GM23338 (cell line): ENCODE data around the gene CCDC120. TPM values are rescaled to one million over a fixed set of nuclear protein-coding genes. Genes with fewer than 3 reads are reported as not detected.

ENCODE experiments used
- ATAC-seq: fragments of 200-7000 bp; cut with Tn5 transposase; 3 replicates; pipeline ENCODE4 v1.9.1; 2020
- DNase-seq: peaks from one replicate; pipeline ENCODE4 v3.0.0-alpha.2; 2015; ENCODE audit warnings: low spot score
- H2AFZ ChIP-seq: fragments of 200-600 bp; sonication (generic); 2 replicates; pipeline ENCODE4 v1.8.0; 2016; ENCODE audit warnings: antibody characterized with exemption, mild to moderate bottlenecking, moderate library complexity
- H3F3A ChIP-seq: fragments of 200-600 bp; sonication (generic); replicated peaks from 2 replicates; pipeline ENCODE4 v1.8.0; 2017; ENCODE audit warnings: antibody characterized with exemption, mixed run types, low read depth
- H3K27ac ChIP-seq: fragments of 200-600 bp; sonication (generic); 2 replicates; pipeline ENCODE4 v1.6.1; 2016; ENCODE audit warnings: low read depth
- H3K27me3 ChIP-seq: fragments of 200-600 bp; sonication (generic); 2 replicates; pipeline ENCODE4 v1.8.0; 2016; ENCODE audit warnings: mild to moderate bottlenecking, mixed run types, moderate library complexity; ENCODE audit not compliant: insufficient read depth
- H3K36me3 ChIP-seq: fragments of 200-600 bp; sonication (generic); 2 replicates; pipeline ENCODE4 v1.8.0; 2016; ENCODE audit warnings: mild to moderate bottlenecking; ENCODE audit not compliant: insufficient read depth
- H3K4me1 ChIP-seq: fragments of 200-600 bp; sonication (generic); 2 replicates; pipeline ENCODE4 v1.8.0; 2016; ENCODE audit warnings: mild to moderate bottlenecking, moderate library complexity; ENCODE audit not compliant: insufficient read depth
- H3K4me2 ChIP-seq: fragments of 200-600 bp; sonication (generic); 2 replicates; pipeline ENCODE4 v1.7.1; 2017; ENCODE audit warnings: mixed run types
- H3K4me3 ChIP-seq: fragments of 200-600 bp; sonication (generic); 2 replicates; pipeline ENCODE4 v1.6.1; 2016; ENCODE audit warnings: mixed run types
- H3K79me2 ChIP-seq: fragments of 200-600 bp; sonication (generic); replicated peaks from 2 replicates; pipeline ENCODE4 v1.8.0; 2017; ENCODE audit warnings: mild to moderate bottlenecking; ENCODE audit not compliant: insufficient read depth
- H3K9me2 ChIP-seq: fragments of 200-600 bp; sonication (generic); 2 replicates; pipeline ENCODE4 v1.8.0; 2017; ENCODE audit not compliant: insufficient read depth
- H4K20me1 ChIP-seq: fragments of 200-600 bp; sonication (generic); replicated peaks from 2 replicates; pipeline ENCODE4 v1.8.0; 2017; ENCODE audit warnings: mild to moderate bottlenecking; ENCODE audit not compliant: insufficient read depth
- H3K27ac Mint-ChIP-seq: 2 replicates; pipeline ENCODE4 v1.8.0; 2020; ENCODE audit warnings: inconsistent platforms, mild to moderate bottlenecking, moderate library complexity, mixed read lengths
- H3K27me3 Mint-ChIP-seq: 3 replicates; pipeline ENCODE4 v1.8.0; 2022; ENCODE audit warnings: low read depth, mild to moderate bottlenecking, moderate library complexity, mixed read lengths, inconsistent platforms; ENCODE audit not compliant: insufficient read depth, poor library complexity
- H3K36me3 Mint-ChIP-seq: 3 replicates; pipeline ENCODE4 v1.8.0; 2021; ENCODE audit warnings: low read depth, mild to moderate bottlenecking, inconsistent platforms, moderate library complexity, mixed read lengths
- H3K4me1 Mint-ChIP-seq: 3 replicates; pipeline ENCODE4 v1.8.0; 2020; ENCODE audit warnings: mild to moderate bottlenecking, inconsistent platforms, mixed read lengths
- H3K4me3 Mint-ChIP-seq: 3 replicates; pipeline ENCODE4 v1.8.0; 2021; ENCODE audit warnings: moderate library complexity, mild to moderate bottlenecking, inconsistent platforms, mixed read lengths
- H3K9me3 Mint-ChIP-seq: 3 replicates; pipeline ENCODE4 v1.8.0; 2020; ENCODE audit warnings: moderate library complexity, mild to moderate bottlenecking, inconsistent platforms, mixed read lengths
- CREB1 ChIP-seq: fragments of 250-450 bp; sonication (Bioruptor Pico); IDR thresholded peaks from 2 replicates; pipeline ENCODE4 v1.5.0; 2020; ENCODE audit warnings: low read depth, mild to moderate bottlenecking, moderate library complexity
- CTCF ChIP-seq, 2 experiments: fragments of 200-600 bp in 1 of 2; sonication (generic) in 1 of 2; conservative IDR thresholded peaks; 2 replicates each; pipeline versions ENCODE4 v1.5.1 to v1.6.1; 2016 to 2017; ENCODE audit warnings: antibody characterized with exemption in 2 of 2, low read depth in 2 of 2, mild to moderate bottlenecking in 2 of 2, moderate library complexity in 1 of 2
- ETS1 ChIP-seq: IDR thresholded peaks from 2 replicates; pipeline ENCODE4 v1.6.1; 2016; ENCODE audit warnings: antibody characterized with exemption
- EZH2 ChIP-seq: fragments of 200-600 bp; sonication (generic); IDR thresholded peaks from one replicate; pipeline ENCODE4 v1.8.0; 2017; ENCODE audit warnings: antibody characterized with exemption, mild to moderate bottlenecking, low read depth; ENCODE audit not compliant: unreplicated experiment
- EZH2phosphoT487 ChIP-seq: fragments of 200-600 bp; sonication (generic); IDR thresholded peaks from one replicate; pipeline ENCODE4 v1.8.1; 2018; ENCODE audit warnings: antibody characterized with exemption; ENCODE audit not compliant: unreplicated experiment
- JUNB ChIP-seq: IDR thresholded peaks from one replicate; pipeline ENCODE4 v1.6.1; 2016; ENCODE audit warnings: antibody characterized with exemption; ENCODE audit not compliant: unreplicated experiment
- REST ChIP-seq: IDR thresholded peaks from one replicate; pipeline ENCODE4 v1.6.1; 2018; ENCODE audit warnings: antibody characterized with exemption; ENCODE audit not compliant: unreplicated experiment
- STAT1 ChIP-seq: IDR thresholded peaks from one replicate; pipeline ENCODE4 v1.6.1; 2016; ENCODE audit warnings: antibody characterized with exemption; ENCODE audit not compliant: unreplicated experiment
- ZNF114 ChIP-seq: fragments of 250-450 bp; sonication (Bioruptor Pico); IDR thresholded peaks from 2 replicates; pipeline ENCODE4 v1.5.0; 2020; ENCODE audit warnings: mild to moderate bottlenecking, moderate library complexity
- ZNF331 ChIP-seq: fragments of 250-450 bp; sonication (Bioruptor Pico); IDR thresholded peaks from 2 replicates; pipeline ENCODE4 v1.5.0; 2020; ENCODE audit warnings: low read depth, mild to moderate bottlenecking, moderate library complexity
- polyA plus RNA-seq: library from polyadenylated mRNA; unstranded; fragments of >200 nt; fragmentation: Nextera tagmentation; extraction: Ambion mirVana; gene quantifications from 2 replicates; pipeline ENCODE4 v1.2.1, GENCODE V29; 2016
- total RNA-seq: library from RNA; depleted of rRNA; stranded (reverse); fragments of >200 nt; shearing (Covaris generic); gene quantifications from 2 replicates; pipeline ENCODE4 v1.2.3, GENCODE V29; 2014

CCDC120 gene
- total and polyA plus RNA-seq, 2 experiments from 2014 or later, result 3.3 to 9.9 TPM

- DNase-seq (no peak), ATAC-seq (no peak)
- Histone ChIP-seq H3K36me3 (no peaks in the 10 kb centered on the region), H3K79me2 (no peaks in the 10 kb centered on the region), H3K27ac (no peak overlapping the region), H3K9me2 (no peaks in the 10 kb centered on the region), H2AFZ (no peak overlapping the region), H3K4me2 (no peak overlapping the region), H3K4me1 (no peaks in the 10 kb centered on the region), H3K4me3 (no peak overlapping the region), H4K20me1 (no peaks in the 10 kb centered on the region), H3F3A (no peaks in the 10 kb centered on the region), H3K27me3 (no peaks in the 10 kb centered on the region)
- H3K27ac Mint-ChIP-seq, result no peak overlapping the region
- H3K4me3 Mint-ChIP-seq, result no peak overlapping the region
- H3K4me1 Mint-ChIP-seq, result no peaks in the 10 kb centered on the region
- no peaks in the 10 kb centered on the region for H3K9me3 Mint-ChIP-seq
- no peaks in the 10 kb centered on the region for H3K27me3 Mint-ChIP-seq
- TF ChIP-seq REST, result no peak
- no peak for TF ChIP-seq ZNF331 (CRISPR knock-in tag)
- peaks cover 3% of the 10 kb centered on the region; the same call in 1 of the 3 replicates for H3K36me3 Mint-ChIP-seq
Observed at GRCh38 chrX:49019050-49019449, 39.7 kb upstream of the CCDC120 start.

DNA sequence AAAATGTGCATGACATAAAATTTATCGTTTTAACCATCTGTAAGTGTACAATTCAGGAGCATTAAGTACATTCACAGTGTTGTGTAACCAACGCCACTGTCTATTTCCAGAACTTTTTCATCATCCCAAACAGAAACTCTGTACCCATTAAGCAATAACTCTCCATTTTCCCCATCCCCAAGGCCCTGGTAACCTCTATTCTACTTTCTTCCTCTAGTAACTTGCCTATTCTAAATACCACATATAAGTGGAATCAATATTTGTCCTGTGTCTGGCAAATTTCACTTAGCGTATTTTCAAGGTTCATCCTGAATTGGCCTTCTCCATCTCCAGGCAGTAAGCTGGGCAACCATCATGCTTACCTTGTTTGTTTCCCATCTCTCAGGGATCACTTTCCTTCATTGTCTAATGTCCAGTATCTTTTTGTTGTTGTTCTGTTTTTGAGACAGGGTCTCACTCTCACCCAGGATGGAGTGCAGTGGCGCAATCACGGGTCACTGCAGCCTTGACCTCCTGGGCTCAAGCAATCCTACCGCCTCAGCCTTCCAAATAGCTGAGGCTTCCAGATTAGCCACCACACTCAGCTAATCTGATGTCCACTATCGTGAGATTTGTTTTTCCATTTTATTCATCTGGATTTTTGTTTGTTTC lies 39.1 kb upstream of the CCDC120 start:
- Histone ChIP-seq H3K79me2 (no peaks in the 10 kb centered on the region), H3K27me3 (no peaks in the 10 kb centered on the region), H3K4me2 (no peak overlapping the region), H3K27ac (no peak overlapping the region), H3K4me3 (no peak overlapping the region), H3K9me2 (no peaks in the 10 kb centered on the region), H2AFZ (no peak overlapping the region), H3K4me1 (no peaks in the 10 kb centered on the region), H3K36me3 (no peaks in the 10 kb centered on the region), H4K20me1 (no peaks in the 10 kb centered on the region), H3F3A (no peaks in the 10 kb centered on the region)
- Mint-ChIP-seq H3K9me3 (no peaks in the 10 kb centered on the region), H3K27ac (no peak overlapping the region), H3K4me3 (no peak overlapping the region), H3K36me3 (peaks cover 10% of the 10 kb centered on the region; the same call in 2 of the 3 replicates), H3K27me3 (no peaks in the 10 kb centered on the region), H3K4me1 (no peaks in the 10 kb centered on the region)
- no peak for ATAC-seq
- no peak for DNase-seq
- no peak for TF ChIP-seq CTCF (conservative IDR thresholded peaks at IDR 0.05; ENCODE audit: low read depth in 2 of 2)
- TF ChIP-seq REST, result no peak
- TF ChIP-seq CREB1 (CRISPR knock-in tag), result no peak
- TF ChIP-seq JUNB, result no peak
- TF ChIP-seq EZH2, result no peak
- TF ChIP-seq ZNF331 (CRISPR knock-in tag), result no peak
- no peak for TF ChIP-seq ZNF114 (CRISPR knock-in tag)
- TF ChIP-seq STAT1, result no peak
- no peak for TF ChIP-seq ETS1
- no peak for TF ChIP-seq EZH2phosphoT487
